IMR-90 (cell line): ENCODE results near the gene CEACAM7. TPM values are rescaled to one million over a fixed set of nuclear protein-coding genes. Genes with fewer than 3 reads are reported as not detected.

Experiments used
- ATAC-seq: fragments of 200-7000 bp; cut with Tn5 transposase; 2 replicates; pipeline ENCODE4 v1.9.1; 2020; ENCODE audit warnings: low read depth, mild to moderate bottlenecking, moderate library complexity
- BruUV-seq: library from RNA; stranded (reverse); fragments of 400-500 nt; replicated peaks from 2 replicates; lab custom pipeline; 2021; lab: Mats Ljungman, UMichigan
- CTCF ChIA-PET: fragments of 300-600 bp; formaldehyde crosslinking; extraction: SDS; loops from one replicate; lab custom pipeline; 2021; ENCODE audit warnings: antibody characterized with exemption; lab: Yijun Ruan, JAX
- POLR2A ChIA-PET: fragments of 300-600 bp; sonication (Branson Sonifier 250); formaldehyde crosslinking; loops from one replicate; lab custom pipeline; 2022; ENCODE audit warnings: antibody characterized with exemption; ENCODE audit not compliant: unreplicated experiment; lab: Charles Lee
- DNase-seq: peaks from one replicate; pipeline ENCODE4 v3.0.0; 2013
- H2AFZ ChIP-seq: replicated peaks from 2 replicates; pipeline ENCODE3; 2013; ENCODE audit warnings: low read length, mild to moderate bottlenecking; ENCODE audit not compliant: poor library complexity
- H2AK5ac ChIP-seq: 2 replicates; pipeline ENCODE4 v1.6.1; 2013; ENCODE audit warnings: low read depth, low read length, inconsistent platforms
- H2AK9ac ChIP-seq: replicated peaks from 2 replicates; pipeline ENCODE3; 2013; ENCODE audit warnings: mild to moderate bottlenecking, low read depth, low read length, moderate library complexity; ENCODE audit not compliant: poor library complexity
- H2BK120ac ChIP-seq: 2 replicates; pipeline ENCODE4 v1.6.1; 2013; ENCODE audit warnings: low read depth, low read length, inconsistent platforms
- H2BK15ac ChIP-seq: 3 replicates; pipeline ENCODE4 v1.6.1; 2013; ENCODE audit warnings: low read depth, low read length, inconsistent platforms
- H2BK20ac ChIP-seq: 2 replicates; pipeline ENCODE4 v1.6.1; 2013; ENCODE audit warnings: low read depth, mild to moderate bottlenecking, inconsistent platforms, low read length, moderate library complexity
- H2BK5ac ChIP-seq: 2 replicates; pipeline ENCODE4 v1.6.1; 2013; ENCODE audit warnings: mild to moderate bottlenecking, low read depth, low read length, inconsistent platforms; ENCODE audit not compliant: poor library complexity, severe bottlenecking
- H3K14ac ChIP-seq: replicated peaks from 2 replicates; pipeline ENCODE4 v1.6.1; 2013; ENCODE audit warnings: low read depth, low read length, inconsistent platforms
- H3K18ac ChIP-seq: 2 replicates; pipeline ENCODE4 v1.6.1; 2013; ENCODE audit warnings: low read depth, low read length, control low read depth
- H3K23ac ChIP-seq: 2 replicates; pipeline ENCODE4 v1.6.1; 2013; ENCODE audit warnings: low read depth, low read length, inconsistent platforms
- H3K27ac ChIP-seq: 2 replicates; pipeline ENCODE4 v1.5.1; 2013; ENCODE audit warnings: mild to moderate bottlenecking, control low read depth, low read length; ENCODE audit not compliant: insufficient read depth
- H3K27me3 ChIP-seq: 2 replicates; pipeline ENCODE4 v1.6.1; 2013; ENCODE audit warnings: low read length; ENCODE audit not compliant: control insufficient read depth, insufficient read depth
- H3K36me3 ChIP-seq: 2 replicates; pipeline ENCODE4 v1.6.1; 2013; ENCODE audit warnings: low read length, mixed read lengths; ENCODE audit not compliant: control insufficient read depth, insufficient read depth
- H3K4ac ChIP-seq: 2 replicates; pipeline ENCODE4 v1.6.1; 2013; ENCODE audit warnings: low read depth, low read length, inconsistent platforms
- H3K4me1 ChIP-seq: 2 replicates; pipeline ENCODE4 v1.6.1; 2013; ENCODE audit warnings: low read length, mixed read lengths; ENCODE audit not compliant: control insufficient read depth, insufficient read depth
- H3K4me2 ChIP-seq: 2 replicates; pipeline ENCODE4 v1.6.1; 2013; ENCODE audit warnings: low read depth, mild to moderate bottlenecking, control low read depth, low read length, moderate library complexity
- H3K4me3 ChIP-seq: 2 replicates; pipeline ENCODE4 v1.5.1; 2013; ENCODE audit warnings: low read depth, mild to moderate bottlenecking, control low read depth, low read length, moderate library complexity; ENCODE audit not compliant: insufficient read depth
- H3K56ac ChIP-seq: 2 replicates; pipeline ENCODE4 v1.6.1; 2013; ENCODE audit warnings: low read length, inconsistent platforms; ENCODE audit not compliant: insufficient read depth; ENCODE audit errors: extremely low read depth
- H3K79me1 ChIP-seq, 2 experiments: 2 replicates each; pipeline ENCODE4 v1.6.1; 2013; ENCODE audit warnings: low read length in 2 of 2, inconsistent platforms in 1 of 2, low read depth in 1 of 2
- H3K9ac ChIP-seq: 2 replicates; pipeline ENCODE4 v1.6.1; 2013; ENCODE audit warnings: low read depth, low read length, control low read depth
- H3K9me1 ChIP-seq: 2 replicates; pipeline ENCODE4 v1.6.1; 2013; ENCODE audit warnings: low read length, inconsistent platforms; ENCODE audit not compliant: insufficient read depth
- H3K9me3 ChIP-seq: 2 replicates; pipeline ENCODE4 v1.6.1; 2013; ENCODE audit warnings: low read length; ENCODE audit not compliant: control insufficient read depth, insufficient read depth
- H4K20me1 ChIP-seq: 2 replicates; pipeline ENCODE4 v1.6.1; 2013; ENCODE audit warnings: low read length, inconsistent platforms; ENCODE audit not compliant: insufficient read depth
- H4K5ac ChIP-seq: 2 replicates; pipeline ENCODE4 v1.6.1; 2013; ENCODE audit warnings: mild to moderate bottlenecking, low read depth, low read length, control low read depth
- H4K8ac ChIP-seq, 2 experiments: 2 replicates each; pipeline ENCODE4 v1.6.1; 2013; ENCODE audit warnings: low read depth in 2 of 2, low read length in 2 of 2, control low read depth in 1 of 2, inconsistent platforms in 1 of 2
- H4K91ac ChIP-seq: 2 replicates; pipeline ENCODE4 v1.6.1; 2013; ENCODE audit warnings: low read depth, low read length, inconsistent platforms; ENCODE audit not compliant: insufficient read depth
- BHLHE40 ChIP-seq: fragments of 150-350 bp; IDR thresholded peaks from 2 replicates; pipeline ENCODE4 v1.6.1; 2016; ENCODE audit warnings: mild to moderate bottlenecking, low read depth, low read length
- CEBPB ChIP-seq: IDR thresholded peaks from 2 replicates; pipeline ENCODE4 v1.6.1; 2012; ENCODE audit warnings: low read depth, low read length, improper control_type of control experiment
- CHD1 ChIP-seq: IDR thresholded peaks from 2 replicates; pipeline ENCODE4 v1.6.1; 2012; ENCODE audit warnings: low read depth, low read length, improper control_type of control experiment
- CTCF ChIP-seq: conservative IDR thresholded peaks from 2 replicates; pipeline ENCODE4 v1.5.1; 2012; ENCODE audit warnings: mild to moderate bottlenecking, low read depth, low read length, improper control_type of control experiment
- ELK1 ChIP-seq: fragments of 150-350 bp; IDR thresholded peaks from 2 replicates; pipeline ENCODE4 v1.6.1; 2016; ENCODE audit warnings: low read depth, mild to moderate bottlenecking, low read length, moderate library complexity, borderline replicate concordance
- FOS ChIP-seq: fragments of 150-350 bp; IDR thresholded peaks from 2 replicates; pipeline ENCODE4 v1.6.1; 2016; ENCODE audit warnings: low read depth, low read length
- MAFK ChIP-seq: IDR thresholded peaks from 2 replicates; pipeline ENCODE4 v1.6.1; 2012; ENCODE audit warnings: low read depth, low read length, improper control_type of control experiment
- MAZ ChIP-seq: IDR thresholded peaks from 2 replicates; pipeline ENCODE4 v1.6.1; 2012; ENCODE audit warnings: low read depth, mild to moderate bottlenecking, low read length, improper control_type of control experiment, moderate library complexity, borderline replicate concordance
- MXI1 ChIP-seq: IDR thresholded peaks from 2 replicates; pipeline ENCODE4 v1.6.1; 2012; ENCODE audit warnings: low read depth, mild to moderate bottlenecking, low read length, moderate library complexity, borderline replicate concordance
- NFE2L2 ChIP-seq: fragments of 150-350 bp; IDR thresholded peaks from 2 replicates; pipeline ENCODE4 v1.6.1; 2016; ENCODE audit warnings: low read depth, mild to moderate bottlenecking, low read length
- POLR2A ChIP-seq: IDR thresholded peaks from 2 replicates; pipeline ENCODE4 v1.6.1; 2012; ENCODE audit warnings: mild to moderate bottlenecking, low read depth, low read length
- RAD21 ChIP-seq: IDR thresholded peaks from 2 replicates; pipeline ENCODE4 v1.6.1; 2012; ENCODE audit warnings: low read length, improper control_type of control experiment
- RCOR1 ChIP-seq: IDR thresholded peaks from 2 replicates; pipeline ENCODE4 v1.6.1; 2012; ENCODE audit warnings: mild to moderate bottlenecking, low read length, improper control_type of control experiment; ENCODE audit not compliant: insufficient replicate concordance
- RFX5 ChIP-seq: IDR thresholded peaks from 2 replicates; pipeline ENCODE4 v1.8.0; 2012; ENCODE audit warnings: low read depth, mild to moderate bottlenecking, low read length, moderate library complexity
- SMC3 ChIP-seq: fragments of 150-350 bp; IDR thresholded peaks from 2 replicates; pipeline ENCODE4 v1.6.1; 2016; ENCODE audit warnings: low read depth, mild to moderate bottlenecking, antibody characterized with exemption, low read length, moderate library complexity
- USF2 ChIP-seq: fragments of 150-350 bp; IDR thresholded peaks from 2 replicates; pipeline ENCODE4 v1.6.1; 2017; ENCODE audit warnings: mild to moderate bottlenecking, antibody characterized with exemption, low read length, low read depth
- WGBS, 2 experiments: methylation state at CpG; one replicate each; pipeline versions ENCODE4 v1.1.5 to v1.1.7; 2013; ENCODE audit warnings: missing lambda C conversion rate in 2 of 2; ENCODE audit not compliant: insufficient read length in 1 of 2; ENCODE audit errors: extremely low coverage in 2 of 2; 5-methylcytosine and 5-hydroxymethylcytosine counted together
- dilution Hi-C: fragments of 300-500 bp; cut with HindIII; formaldehyde crosslinking; loops from one replicate; pipeline ENCODE4 v1.14.3; 2018; ENCODE audit warnings: low sequenced_read_pairs; ENCODE audit not compliant: unreplicated experiment
- in situ Hi-C: fragments of 300-500 bp; cut with MboI; formaldehyde crosslinking; loops from 3 replicates; pipeline ENCODE4 v1.14.3; 2019; ENCODE audit warnings: low sequenced_read_pairs, inconsistent platforms, mixed read lengths
- intact Hi-C: fragments of 100-400 bp; cut with micrococcal nuclease; formaldehyde crosslinking; loops from 2 replicates; pipeline ENCODE4 v1.10.0; 2022
- polyA plus RNA-seq, 3 experiments: library from polyadenylated mRNA; depleted of rRNA; stranded (reverse); fragments of >200 nt; gene quantifications; 2 replicates each; pipeline ENCODE4 v1.2.3, GENCODE V29; 2012; ENCODE audit warnings: low replicate concordance in 1 of 3
- total RNA-seq: library from RNA; depleted of rRNA; stranded (reverse); fragments of >200 nt; gene quantifications from 2 replicates; pipeline ENCODE4 v1.2.3, GENCODE V29; 2012

The CEACAM7 gene
- total and polyA plus RNA-seq, 2 of the 4 experiments (the other 2 are of a cell fraction), result not detected

DNA sequence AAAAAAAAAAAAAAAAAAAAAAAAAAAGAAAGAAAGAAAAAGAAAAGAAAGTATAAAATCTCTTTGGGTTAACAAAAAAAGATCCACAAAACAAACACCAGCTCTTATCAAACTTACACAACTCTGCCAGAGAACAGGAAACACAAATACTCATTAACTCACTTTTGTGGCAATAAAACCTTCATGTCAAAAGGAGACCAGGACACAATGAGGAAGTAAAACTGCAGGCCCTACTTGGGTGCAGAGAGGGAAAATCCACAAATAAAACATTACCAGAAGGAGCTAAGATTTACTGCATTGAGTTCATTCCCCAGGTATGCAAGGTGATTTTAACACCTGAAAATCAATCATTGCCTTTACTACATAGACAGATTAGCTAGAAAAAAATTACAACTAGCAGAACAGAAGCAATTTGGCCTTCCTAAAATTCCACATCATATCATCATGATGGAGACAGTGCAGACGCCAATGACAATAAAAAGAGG lies 10.7 kb upstream of the CEACAM7 start:
- H4K8ac ChIP-seq, result no peak overlapping the region
- ATAC-seq (no peak), DNase-seq (no peak)
- no peak overlapping the region for H2BK5ac ChIP-seq
- POLR2A ChIA-PET, result no interaction called here
- H3K9me3 ChIP-seq, result no peaks in the 10 kb centered on the region
- no peak overlapping the region for H4K91ac ChIP-seq
- no peak overlapping the region for H3K18ac ChIP-seq
- CTCF ChIA-PET, result no interaction called here
- no peak overlapping the region for H2BK120ac ChIP-seq
- H3K36me3 ChIP-seq, result no peaks in the 10 kb centered on the region
- no peak overlapping the region for H3K4me3 ChIP-seq
- no TSS peak for BruUV-seq
- H2BK20ac ChIP-seq, result no peak overlapping the region
- no peaks in the 10 kb centered on the region for H3K4me1 ChIP-seq
- intact Hi-C loops, result no loop called here
- H3K4me2 ChIP-seq, result no peak overlapping the region
- no peak overlapping the region for H3K4ac ChIP-seq
- H2AFZ ChIP-seq, result no peak overlapping the region
- H3K23ac ChIP-seq, result no peak overlapping the region
- no peak overlapping the region for H3K14ac ChIP-seq
- H4K20me1 ChIP-seq, result no peaks in the 10 kb centered on the region
- no peaks in the 10 kb centered on the region for H3K27me3 ChIP-seq
- no peaks in the 10 kb centered on the region for H3K9me1 ChIP-seq
- in situ Hi-C loops, result no loop called here
- 14% methylated on average over 1 of the region's 1 CpG; no CpG with 5 or more reads in 1 of the 2 experiments for WGBS, 2 experiments
- H2AK9ac ChIP-seq, result no peak overlapping the region
- H3K79me1 ChIP-seq, result no peaks in the 10 kb centered on the region
- TF ChIP-seq RCOR1, result no peak
- TF ChIP-seq CTCF, result no peak
- no peak for TF ChIP-seq MAZ
- TF ChIP-seq RAD21, result no peak
- TF ChIP-seq SMC3, result no peak
- no peak for TF ChIP-seq POLR2A
- TF ChIP-seq BHLHE40, result no peak
- TF ChIP-seq ELK1, result no peak
- no peak for TF ChIP-seq USF2
- no peak for TF ChIP-seq RFX5
- no peak for TF ChIP-seq CEBPB
- no peak for TF ChIP-seq CHD1
- no peak for TF ChIP-seq MAFK
- TF ChIP-seq MXI1, result no peak
- no peak for TF ChIP-seq FOS
- TF ChIP-seq NFE2L2, result no peak
- no peak overlapping the region for H4K5ac ChIP-seq
- no peak overlapping the region for H3K9ac ChIP-seq
- dilution Hi-C loops, result no loop called here
- no peak overlapping the region for H2BK15ac ChIP-seq
- no peak overlapping the region for H3K27ac ChIP-seq
- H3K56ac ChIP-seq, result no peak overlapping the region
- no peak overlapping the region for H2AK5ac ChIP-seq
